Measurements from ENCODE around the gene WDR31.
A peak's percentile ranks its signal among the peaks of the same experiment; 100 is the strongest.
"Not testable (repeated sequence)": the region's sequence is repeated elsewhere in the genome, so short reads cannot be mapped to it uniquely, and the experiment has no call there.

WDR31 gene

GRCh38 chr9:113368348-113368981, 28.4 kb upstream of the WDR31 start:
- DNase-seq = no peak

DNA sequence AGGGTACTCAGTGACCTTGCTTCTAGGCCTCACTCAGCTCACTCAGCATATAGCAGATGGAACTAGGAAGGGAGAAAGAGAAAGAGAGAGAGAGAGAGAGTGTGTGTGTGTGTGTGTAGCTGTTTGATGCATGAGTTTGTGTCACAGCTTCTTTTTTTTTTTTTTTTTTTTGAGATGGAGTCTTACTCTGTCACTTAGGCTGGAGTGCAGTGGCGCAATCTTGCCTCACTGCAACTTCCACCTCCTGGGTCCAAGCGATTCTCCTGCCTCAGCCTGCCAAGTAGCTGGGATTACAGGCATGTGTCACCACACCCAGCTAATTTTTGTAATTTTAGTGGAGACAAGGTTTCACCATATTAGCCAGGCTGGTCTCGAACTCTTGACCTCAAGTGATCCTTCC, 25.6 kb upstream of the WDR31 start:
- DNase-seq = not testable (repeated sequence)

GRCh38 chr9:113364951-113365350, 24.9 kb upstream of the WDR31 start:
- no peak for DNase-seq

GRCh38 chr9:113363336-113363735, 23.3 kb upstream of the WDR31 start:
- no peak for DNase-seq

DNA sequence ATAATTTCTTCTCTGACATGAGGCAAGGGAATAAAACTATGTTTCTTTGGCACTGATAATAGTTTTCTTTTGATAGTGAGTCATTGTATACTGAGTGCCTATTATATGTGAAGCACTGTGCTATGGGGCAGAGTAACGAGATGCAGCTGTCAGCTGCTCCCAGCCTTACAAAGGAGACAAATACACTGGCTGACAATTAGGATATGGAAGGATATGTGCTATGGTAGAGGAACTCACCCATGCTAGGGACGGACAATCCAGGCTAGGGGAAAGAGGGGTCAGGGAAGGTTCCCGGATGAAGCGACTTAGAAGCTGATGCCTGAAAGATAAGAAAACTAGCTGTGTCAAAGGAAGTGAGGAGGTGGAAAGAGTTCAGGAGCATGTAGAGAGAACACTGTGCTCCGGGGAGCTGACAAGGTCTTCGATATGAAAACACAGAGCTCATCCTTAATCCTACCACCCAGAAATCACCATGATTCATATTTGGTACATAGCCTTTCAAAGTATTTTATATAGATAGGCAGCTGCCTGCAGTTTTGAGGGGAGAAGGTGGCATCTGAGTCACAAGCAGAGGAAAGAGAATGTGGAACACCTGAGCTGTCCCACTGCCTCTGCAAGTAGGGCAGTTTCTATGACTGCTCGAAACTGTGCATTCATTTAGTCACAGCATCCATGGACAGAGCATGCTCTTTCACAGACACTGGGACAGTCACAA, 21.4 kb upstream of the WDR31 start:
- no peak for DNase-seq

- DNase-seq = no peak
These were observed 20.3 kb upstream of the WDR31 start for GRCh38 chr9:113360242-113360842.

GRCh38 chr9:113359385-113359784, 19.3 kb upstream of the WDR31 start:
- DNase-seq = no peak

GRCh38 chr9:113356686-113357292, 16.7 kb upstream of the WDR31 start:
- DNase-seq = no peak

GRCh38 chr9:113355040-113355596, 15.0 kb upstream of the WDR31 start:
- DNase-seq = no peak

DNA sequence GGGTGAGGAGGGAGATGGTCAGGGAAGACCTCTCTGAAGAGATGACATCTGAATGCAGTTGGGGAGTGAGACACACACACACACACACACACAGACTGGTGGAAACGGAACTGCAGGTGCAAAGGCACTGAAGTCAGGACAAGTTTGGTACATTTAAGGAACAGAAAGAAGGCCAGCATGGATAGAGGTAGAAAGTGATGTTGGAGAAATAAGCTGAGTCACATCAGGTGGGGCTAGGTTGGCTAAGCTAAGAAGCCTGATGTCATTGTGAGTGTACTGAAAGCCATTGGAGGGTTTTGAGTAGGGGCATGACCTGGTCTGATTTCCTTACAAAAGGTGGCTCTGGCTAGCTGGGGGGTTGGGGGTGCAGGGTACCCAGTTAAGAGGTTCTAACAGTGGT, 12.3 kb upstream of the WDR31 start:
- no peak for DNase-seq

GRCh38 chr9:113352006-113352405, 11.9 kb upstream of the WDR31 start:
- DNase-seq = no peak

DNA sequence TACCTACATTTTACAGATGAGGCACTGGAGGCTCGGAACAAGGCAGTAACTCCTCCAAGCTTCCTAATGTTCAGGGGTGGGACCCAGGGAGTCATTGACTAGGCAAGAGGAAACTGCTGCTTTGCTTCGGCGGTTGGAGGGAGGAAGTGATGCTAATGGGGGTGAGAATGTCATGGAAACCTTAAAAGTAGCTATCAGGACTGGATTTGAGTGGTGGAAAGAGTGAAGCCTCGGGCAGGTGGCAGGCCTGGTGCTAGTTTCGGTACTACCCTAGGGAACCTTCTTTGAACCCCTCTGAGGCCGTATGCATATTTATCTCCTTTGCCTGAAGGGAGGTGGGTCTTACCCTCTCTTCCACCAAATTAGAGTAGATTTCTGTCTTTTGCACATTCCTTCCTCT, 10.9 kb upstream of the WDR31 start:
- no peak for DNase-seq

DNA sequence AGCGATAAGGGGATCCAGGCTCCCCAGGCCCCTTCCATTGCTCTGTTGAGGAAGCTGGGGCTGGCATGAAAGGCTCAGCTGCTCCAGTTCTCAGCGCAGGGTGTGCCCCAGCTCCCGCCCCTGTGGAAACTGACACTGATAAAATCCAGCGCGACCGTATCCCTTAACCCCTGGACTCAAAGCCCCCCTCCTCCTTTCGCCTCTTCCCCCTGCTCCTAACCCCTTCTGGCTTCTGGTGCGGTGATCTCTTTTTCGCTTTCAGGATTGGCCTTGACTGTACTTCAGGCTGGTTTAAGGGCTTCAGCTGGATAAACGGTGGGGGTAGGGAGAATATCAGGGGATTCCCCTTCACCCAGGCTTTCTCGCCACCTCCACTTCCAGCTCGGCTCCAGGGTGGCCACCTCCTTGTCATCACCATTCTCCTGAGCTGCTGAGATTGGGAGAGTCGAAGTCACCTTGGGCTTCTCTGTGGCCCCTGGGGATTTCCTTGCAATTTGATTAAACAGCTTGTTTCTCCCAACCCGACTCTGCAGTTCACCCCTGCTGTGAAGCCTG, 10.1 kb upstream of the WDR31 start:
- no peak for DNase-seq

DNA sequence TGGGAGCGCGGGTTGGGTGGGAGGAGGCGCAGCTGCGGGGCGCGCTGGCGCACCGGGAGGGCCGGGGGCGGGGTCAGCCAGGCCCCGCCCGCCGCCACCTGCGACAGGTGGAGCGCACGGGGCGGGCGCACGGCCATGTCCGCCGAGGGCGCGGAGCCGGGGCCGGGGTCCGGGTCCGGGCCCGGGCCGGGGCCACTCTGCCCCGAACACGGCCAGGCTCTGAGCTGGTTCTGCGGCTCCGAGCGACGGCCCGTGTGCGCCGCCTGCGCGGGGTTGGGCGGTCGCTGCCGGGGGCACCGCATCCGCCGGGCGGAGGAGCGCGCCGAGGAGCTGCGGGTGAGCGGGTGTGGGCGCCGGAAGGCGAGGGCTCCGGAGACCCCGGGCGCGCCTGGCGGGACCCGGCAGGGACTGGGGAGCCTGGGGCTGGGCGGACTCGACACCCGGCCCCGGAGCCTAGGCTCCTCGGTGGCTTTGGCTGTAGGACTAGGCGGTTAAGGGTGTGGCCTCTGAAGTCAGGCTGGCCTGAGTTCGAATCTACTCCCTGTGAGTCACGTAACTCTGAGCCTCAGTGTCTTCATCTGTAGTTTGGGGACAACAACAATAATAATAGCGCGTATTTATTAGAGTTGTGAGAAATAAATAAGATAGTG, 9.5 kb upstream of the WDR31 start, which contains the start of gene BSPRY:
Gene BSPRY (plus strand): TSS at position 97 of the 650 bp plus-strand sequence. CDS start 39 bp downstream, at position 136.
- peak; percentile 20 for DNase-seq

- no peak for DNase-seq
These were observed 9.0 kb upstream of the WDR31 start for GRCh38 chr9:113349066-113349444.

DNA sequence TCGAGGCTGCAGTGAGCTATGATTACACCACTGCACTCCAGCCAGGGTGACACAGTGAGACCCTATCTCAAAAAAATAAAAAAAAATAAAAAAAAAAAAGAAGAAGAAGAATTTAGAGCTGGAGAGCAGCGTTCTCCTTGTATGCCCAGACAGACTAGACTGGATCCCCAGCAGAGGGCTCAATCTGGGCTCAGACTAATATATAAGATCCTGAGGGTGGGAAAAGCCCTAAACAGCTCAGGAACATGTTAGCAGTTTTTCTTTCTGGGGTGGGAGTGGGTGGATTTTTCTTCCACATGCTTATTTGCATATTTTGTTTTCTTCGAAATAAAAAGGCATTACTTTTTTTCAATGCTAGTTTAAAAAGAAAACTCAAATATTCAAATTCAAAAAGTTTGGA, 8.4 kb upstream of the WDR31 start:
- no peak for DNase-seq

DNA sequence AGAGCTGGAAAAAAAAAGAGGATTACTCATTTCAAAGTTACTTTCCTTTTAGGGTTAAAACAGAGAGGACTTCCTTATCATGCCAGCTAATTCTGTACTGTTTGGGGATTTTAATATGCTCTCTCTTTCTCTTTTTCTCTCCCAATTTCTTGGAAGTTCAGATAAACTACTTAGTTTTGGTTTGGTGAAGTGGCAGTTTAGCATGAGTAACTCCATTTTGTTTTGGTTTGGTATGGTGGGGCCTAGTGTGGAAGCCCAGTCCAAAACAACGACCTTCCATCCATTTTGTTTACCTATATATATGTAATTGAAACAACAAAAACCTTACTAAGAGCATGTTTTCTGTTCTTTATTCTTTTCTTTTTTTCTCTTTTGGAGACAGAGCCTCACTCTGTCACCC, 5.6 kb upstream of the WDR31 start:
- no peak for DNase-seq

DNA sequence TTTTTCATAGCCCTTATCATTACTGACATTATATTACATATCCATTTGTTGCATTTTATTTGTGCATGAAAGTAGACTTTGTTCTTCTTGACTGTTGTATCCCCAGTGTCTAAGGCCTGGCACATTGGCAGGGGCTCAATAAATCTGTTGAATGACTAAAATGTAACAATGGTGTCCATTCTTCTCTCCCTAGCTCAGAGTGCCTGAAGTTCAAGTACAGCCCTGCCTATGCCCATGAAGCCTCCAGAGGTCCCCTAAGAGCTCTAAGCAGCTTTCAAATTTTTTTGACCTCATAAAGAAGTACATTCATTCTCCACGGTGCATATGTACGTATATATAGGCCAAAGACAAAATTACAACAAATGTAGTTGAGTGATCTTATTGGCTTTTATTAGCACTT, 5.1 kb upstream of the WDR31 start:
- no peak for DNase-seq

DNA sequence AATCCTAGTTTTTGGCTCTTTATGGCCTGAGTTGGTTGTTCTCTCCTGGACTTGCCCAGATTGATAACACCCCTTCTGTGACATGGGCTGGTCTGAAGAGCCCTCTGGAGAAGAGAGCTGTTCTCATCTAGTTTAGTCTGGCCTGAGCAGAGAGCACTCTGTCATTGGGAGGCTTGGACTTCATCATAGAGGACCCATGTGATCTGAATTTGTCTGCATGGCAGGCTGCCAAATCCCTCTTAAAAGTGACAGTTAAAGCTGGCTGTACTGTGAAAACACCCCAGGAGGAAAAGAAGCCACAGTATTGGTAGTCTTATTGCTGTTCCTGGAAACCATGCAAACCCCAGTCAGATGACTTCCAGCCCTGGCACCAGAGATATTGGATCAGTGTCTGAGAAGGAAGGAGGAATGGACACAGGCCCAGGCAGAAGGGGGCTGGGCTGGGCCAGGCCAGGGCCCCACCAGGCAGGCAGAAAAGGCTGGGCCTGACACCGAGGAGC, 3.7 kb upstream of the WDR31 start:
- DNase-seq = no peak

DNA sequence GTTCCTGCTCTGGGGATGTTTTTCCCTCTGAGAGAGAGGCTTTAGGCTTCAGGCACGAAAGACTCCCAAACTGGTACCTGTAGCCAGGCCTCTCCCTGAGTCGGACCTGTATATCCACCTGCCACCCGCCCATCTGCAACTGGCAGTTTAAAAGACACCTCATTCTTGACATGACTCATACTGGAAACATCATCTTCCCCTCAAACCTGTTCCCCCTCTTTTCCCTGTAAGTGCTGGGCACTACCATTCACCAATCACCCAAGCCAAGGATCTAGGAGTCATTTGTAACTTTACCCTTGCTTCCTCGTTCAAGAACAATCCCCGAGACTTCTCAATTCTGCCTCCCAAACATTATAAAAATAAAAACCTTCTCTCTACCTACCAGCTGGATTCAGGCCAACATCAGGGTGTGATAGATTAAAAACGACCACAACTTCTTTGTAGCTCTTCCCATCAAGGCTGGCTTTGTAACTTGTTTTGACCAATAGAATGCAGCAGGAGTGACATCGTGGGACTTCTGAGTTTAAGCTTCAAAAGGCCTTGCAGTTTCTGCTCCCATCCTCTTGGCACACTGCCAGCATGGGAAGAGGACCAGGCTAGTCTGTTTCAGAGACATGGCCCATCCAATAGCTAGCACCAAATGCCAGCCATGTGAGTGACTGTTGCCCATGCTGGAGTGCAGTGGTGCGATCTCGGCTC, 1.8 kb upstream of the WDR31 start:
- no peak for DNase-seq

GRCh38 chr9:113337714-113338113, 2.4 kb downstream of the WDR31 start:
- DNase-seq = no peak

GRCh38 chr9:113331780-113332179, 8.3 kb downstream of the WDR31 start:
- DNase-seq = no peak
